Sigmoid colon (tissue), 4 donors: Measurements from ENCODE around the gene PPP4R4.

Source experiments
- EP300 ChIP-seq, 4 donors: sonication (generic); formaldehyde crosslinking; IDR thresholded peaks; one replicate each; pipeline ENCODE4 v1.6.1; 2017; ENCODE audit warnings: antibody characterized with exemption in 4 of 4
- POLR2A ChIP-seq, 2 donors: fragments of 450-650 bp; IDR thresholded peaks; one replicate each; pipeline ENCODE4 v1.6.1; 2016; ENCODE audit warnings: antibody characterized with exemption in 2 of 2, mild to moderate bottlenecking in 2 of 2, moderate library complexity in 2 of 2
- TF ChIP-seq, protein P1 (sequence below), 4 experiments: fragments of 450-650 bp in 3 of 4; fragments of 200-600 bp in 1 of 4; IDR thresholded peaks; one replicate each; pipeline ENCODE4 v1.5.1; 2016 to 2019; ENCODE audit warnings: antibody characterized with exemption in 4 of 4, mild to moderate bottlenecking in 3 of 4, moderate library complexity in 2 of 4

DNA sequence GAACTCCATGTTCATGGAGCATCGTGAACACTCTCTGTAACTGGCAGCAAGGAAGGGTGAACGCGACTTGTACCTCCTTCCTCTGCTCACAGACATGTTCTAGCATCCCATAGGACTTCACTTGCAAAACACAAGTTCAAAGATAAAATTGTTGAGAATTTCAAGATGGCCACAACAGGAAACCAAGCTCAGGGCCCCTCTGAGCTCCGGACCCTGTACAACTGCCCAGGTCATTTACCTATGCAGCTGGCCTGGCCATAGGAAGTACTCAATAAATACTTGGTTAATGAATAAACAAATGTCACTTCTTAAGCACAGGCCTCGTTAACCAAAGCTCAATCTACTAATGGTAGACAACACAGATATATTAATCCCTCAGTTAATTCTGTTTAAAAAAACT is 11.7 kb upstream of the PPP4R4 start:
- TF ChIP-seq, protein P1, sequence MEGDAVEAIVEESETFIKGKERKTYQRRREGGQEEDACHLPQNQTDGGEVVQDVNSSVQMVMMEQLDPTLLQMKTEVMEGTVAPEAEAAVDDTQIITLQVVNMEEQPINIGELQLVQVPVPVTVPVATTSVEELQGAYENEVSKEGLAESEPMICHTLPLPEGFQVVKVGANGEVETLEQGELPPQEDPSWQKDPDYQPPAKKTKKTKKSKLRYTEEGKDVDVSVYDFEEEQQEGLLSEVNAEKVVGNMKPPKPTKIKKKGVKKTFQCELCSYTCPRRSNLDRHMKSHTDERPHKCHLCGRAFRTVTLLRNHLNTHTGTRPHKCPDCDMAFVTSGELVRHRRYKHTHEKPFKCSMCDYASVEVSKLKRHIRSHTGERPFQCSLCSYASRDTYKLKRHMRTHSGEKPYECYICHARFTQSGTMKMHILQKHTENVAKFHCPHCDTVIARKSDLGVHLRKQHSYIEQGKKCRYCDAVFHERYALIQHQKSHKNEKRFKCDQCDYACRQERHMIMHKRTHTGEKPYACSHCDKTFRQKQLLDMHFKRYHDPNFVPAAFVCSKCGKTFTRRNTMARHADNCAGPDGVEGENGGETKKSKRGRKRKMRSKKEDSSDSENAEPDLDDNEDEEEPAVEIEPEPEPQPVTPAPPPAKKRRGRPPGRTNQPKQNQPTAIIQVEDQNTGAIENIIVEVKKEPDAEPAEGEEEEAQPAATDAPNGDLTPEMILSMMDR (IDR thresholded peaks at IDR 0.05), result no peak
- TF ChIP-seq POLR2A (IDR thresholded peaks at IDR 0.05) (no peak), EP300 (IDR thresholded peaks at IDR 0.05) (no peak)
